Loucy (cell line): ENCODE measurements around the gene FLT3.

Experiments used
- EZH2phosphoT487 ChIP-seq: fragments of 200-600 bp; IDR thresholded peaks from 2 replicates; pipeline ENCODE4 v1.6.1; 2018; ENCODE audit warnings: antibody characterized with exemption, mild to moderate bottlenecking, moderate library complexity, borderline replicate concordance
- TF ChIP-seq, protein P1 (sequence below): fragments of 200-600 bp; sonication (generic); conservative IDR thresholded peaks from 2 replicates; pipeline ENCODE4 v1.5.1; 2014; ENCODE audit warnings: mild to moderate bottlenecking, antibody characterized with exemption, low read length

DNA sequence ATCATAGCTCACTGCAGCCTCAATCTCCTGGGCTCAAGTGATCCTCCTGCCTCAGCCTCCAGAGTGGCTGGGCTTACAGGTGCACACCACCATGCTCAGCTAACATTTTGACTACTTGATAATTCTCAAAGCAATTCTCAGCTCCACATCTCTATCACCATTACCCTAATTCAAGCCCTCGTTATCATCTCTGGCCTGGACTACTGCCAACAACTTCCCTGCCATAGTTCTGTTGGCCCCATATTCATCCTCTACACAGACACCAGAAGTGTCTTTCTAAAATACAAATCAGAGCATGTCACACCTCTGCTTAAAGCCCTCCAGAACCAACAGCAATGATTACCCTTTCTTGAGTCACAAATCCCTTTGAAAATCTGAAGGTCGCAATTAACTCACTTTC lies 7.9 kb downstream of the FLT3 start:
- TF ChIP-seq, protein P1, sequence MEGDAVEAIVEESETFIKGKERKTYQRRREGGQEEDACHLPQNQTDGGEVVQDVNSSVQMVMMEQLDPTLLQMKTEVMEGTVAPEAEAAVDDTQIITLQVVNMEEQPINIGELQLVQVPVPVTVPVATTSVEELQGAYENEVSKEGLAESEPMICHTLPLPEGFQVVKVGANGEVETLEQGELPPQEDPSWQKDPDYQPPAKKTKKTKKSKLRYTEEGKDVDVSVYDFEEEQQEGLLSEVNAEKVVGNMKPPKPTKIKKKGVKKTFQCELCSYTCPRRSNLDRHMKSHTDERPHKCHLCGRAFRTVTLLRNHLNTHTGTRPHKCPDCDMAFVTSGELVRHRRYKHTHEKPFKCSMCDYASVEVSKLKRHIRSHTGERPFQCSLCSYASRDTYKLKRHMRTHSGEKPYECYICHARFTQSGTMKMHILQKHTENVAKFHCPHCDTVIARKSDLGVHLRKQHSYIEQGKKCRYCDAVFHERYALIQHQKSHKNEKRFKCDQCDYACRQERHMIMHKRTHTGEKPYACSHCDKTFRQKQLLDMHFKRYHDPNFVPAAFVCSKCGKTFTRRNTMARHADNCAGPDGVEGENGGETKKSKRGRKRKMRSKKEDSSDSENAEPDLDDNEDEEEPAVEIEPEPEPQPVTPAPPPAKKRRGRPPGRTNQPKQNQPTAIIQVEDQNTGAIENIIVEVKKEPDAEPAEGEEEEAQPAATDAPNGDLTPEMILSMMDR, result no peak
- TF ChIP-seq EZH2phosphoT487, result no peak
